ENCODE results near the gene LIMS4.
"Not testable (repeated sequence)": the region's sequence is repeated elsewhere in the genome, so short reads cannot be mapped to it uniquely, and the experiment has no call there.

LIMS4 gene, protein sequence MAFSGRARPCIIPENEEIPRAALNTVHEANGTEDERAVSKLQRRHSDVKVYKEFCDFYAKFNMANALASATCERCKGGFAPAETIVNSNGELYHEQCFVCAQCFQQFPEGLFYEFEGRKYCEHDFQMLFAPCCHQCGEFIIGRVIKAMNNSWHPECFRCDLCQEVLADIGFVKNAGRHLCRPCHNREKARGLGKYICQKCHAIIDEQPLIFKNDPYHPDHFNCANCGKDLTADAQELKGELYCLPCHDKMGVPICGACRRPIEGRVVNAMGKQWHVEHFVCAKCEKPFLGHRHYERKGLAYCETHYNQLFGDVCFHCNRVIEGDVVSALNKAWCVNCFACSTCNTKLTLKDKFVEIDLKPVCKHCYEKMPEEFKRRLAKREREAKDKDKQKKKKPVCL

DNA sequence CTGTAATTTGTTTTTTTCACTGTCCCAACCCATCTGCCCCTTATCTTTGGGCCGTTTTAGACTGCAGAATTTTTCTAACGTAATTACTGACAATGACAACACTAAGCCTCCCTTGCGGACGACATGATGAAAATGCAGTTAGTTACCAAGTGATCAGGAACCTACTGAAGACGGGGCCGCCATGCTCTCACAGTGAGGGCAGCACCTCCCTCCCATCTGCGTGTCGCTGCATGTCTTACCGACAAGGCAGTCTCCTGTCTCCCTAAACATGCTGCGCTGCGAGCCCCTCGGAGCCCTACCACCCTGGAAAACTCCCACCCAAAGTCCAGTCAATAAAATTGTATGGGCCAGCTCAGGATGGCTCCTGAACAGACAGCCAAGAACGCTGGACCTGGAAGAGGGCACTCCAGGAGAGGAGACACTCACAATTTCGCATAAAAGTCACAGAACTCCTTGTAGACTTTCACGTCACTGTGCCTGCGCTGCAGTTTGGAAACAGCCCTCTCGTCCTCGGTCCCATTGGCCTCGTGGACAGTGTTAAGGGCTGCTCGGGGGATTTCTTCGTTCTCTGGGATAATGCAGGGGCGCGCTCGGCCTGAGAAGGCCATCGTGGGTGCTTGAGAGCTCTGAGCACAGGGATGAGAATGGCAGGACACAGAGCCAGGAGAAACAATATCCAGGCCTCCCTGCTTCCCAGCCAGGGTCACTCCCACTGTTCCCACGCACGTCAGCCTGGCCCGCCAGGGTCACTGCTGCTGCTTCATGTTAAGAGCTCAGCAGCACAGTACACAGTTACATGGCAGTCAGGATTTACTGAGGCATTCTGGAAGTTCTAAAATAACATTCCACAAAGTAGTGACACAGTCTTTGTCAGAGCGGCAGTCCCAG is at the start of gene LIMS4:
Gene LIMS4, minus strand, starts transcription at position 646 of the 888 bp plus-strand sequence. Its CDS starts 38 bp downstream, at position 608.
- DNase-seq (ENCODE audit: low spot score) = not testable (repeated sequence)

DNA sequence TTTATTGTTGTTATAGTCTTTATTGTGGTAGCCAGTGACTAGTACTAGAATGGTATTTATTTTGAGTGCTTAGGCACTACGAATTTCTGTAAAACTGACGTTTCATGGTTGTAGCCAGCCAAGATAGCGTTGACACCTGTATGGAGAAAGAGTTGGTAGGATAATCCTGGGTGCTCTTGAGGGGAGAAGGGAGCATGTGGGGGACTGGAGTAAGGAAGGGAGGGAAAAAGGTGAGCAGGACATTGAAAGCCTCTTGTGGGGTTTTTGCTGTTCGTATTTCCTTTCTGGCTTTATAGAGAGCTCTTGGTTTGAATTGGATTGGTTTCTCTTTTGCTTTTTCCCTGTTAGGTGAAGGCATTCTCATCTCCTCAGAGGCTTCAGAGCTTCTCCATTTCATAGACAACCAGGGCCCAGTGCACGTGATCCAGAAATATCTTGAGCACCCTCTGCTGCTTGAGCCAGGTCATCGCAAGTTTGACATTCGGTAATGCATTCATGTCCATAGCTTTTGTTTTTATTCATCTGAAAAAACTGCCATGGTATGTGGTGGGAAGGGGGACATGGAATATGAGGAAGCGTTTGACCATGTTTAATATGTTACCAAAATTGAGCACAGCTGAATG is 27.2 kb upstream of the LIMS4 start:
- DNase-seq (ENCODE audit: low spot score) = not testable (repeated sequence)

DNA sequence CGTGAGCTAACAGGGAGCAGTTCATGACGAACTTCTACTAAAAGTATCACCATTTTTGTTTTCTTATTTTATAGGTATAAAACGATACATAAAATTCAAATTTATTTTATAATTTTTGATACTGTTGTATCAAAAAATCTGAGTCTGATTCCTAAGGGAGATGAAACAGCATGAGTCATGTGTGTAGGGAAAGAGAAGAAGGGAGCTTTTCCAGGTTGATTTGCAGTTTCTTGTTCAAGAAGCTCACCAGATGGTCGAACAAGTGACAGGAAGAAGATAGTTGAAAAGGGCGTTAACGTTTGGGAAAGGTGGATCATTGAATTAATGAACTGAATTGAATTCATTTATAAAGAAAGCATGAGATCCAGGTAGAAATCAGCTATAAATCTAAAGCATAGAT is 23.4 kb upstream of the LIMS4 start:
- not testable (repeated sequence) for DNase-seq (ENCODE audit: low spot score)

DNA sequence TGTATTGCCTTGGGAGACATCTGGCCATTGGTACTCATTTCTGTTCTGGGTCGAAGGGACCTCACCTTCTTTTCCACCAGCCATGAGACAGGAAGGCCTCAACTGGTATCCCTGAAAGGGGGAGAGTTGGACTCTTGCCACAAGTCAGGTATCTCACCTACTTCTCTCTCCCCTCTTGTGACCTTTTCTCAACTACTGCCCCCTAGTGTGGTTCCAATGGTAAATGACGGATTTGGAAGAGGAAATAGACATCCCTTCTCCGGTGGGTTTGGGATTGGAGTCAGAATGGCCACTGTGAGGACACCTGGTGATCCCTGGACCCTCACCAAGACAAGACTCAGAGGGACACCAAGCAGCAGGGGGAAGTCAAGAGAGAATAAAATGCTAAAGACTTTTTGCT is 21.9 kb upstream of the LIMS4 start:
- not testable (repeated sequence) for DNase-seq (ENCODE audit: low spot score)

DNA sequence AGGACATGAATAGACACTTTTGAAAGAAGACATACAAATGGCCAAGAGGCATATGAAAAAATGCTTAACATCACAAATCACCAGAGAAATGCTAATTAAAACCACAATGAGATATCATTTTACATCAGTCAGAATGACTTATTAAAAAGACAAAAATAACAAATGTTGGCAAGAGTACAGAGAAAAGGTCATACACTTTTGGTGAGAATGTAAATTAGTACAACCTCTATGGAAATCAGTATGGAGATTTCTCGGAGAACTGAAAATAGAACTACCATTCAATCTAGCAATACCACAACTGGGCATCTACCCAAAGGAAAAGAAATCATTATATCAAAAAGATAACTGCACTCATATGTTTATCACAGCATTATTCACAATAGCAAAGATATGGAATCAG is 16.4 kb upstream of the LIMS4 start:
- not testable (repeated sequence) for DNase-seq (ENCODE audit: low spot score)

DNA sequence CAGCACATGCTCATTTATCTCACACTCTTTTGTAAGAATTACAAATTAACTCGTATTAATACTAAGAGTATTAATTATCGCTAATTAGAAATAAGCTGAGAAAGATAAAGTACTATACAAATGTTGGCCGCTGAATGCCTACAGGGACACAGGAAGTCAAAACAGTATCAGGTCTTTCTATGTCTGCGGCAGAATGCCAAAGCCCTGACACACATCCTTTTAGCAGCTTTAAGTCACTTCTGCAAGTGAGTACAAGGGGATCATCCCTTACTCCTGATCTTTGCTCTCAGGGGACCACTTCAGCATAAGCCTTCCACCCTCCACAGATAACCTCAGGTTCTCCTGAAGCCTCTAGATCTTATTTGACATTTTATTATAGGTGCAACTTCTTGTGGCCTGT is 10.1 kb upstream of the LIMS4 start:
- DNase-seq (ENCODE audit: low spot score) = not testable (repeated sequence)

DNA sequence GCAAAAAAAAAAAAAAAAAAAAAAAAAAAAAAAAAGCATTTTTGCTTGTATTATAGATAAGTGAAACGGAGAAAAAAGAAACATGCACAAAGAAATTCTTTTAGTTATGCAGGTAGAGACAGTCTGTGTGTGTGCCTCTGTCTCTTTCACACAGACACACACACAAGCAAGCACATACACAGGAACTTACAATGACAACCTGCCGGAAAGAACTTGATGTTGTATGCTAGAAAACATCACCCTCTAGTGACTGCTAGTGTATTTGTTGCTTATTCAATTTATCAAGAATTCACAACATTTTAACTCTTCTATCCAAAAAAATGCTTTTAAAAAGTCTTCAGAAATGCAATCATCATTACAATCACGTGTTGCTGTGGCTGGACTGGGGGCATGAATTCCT is 8.6 kb upstream of the LIMS4 start:
- not testable (repeated sequence) for DNase-seq (ENCODE audit: low spot score)

DNA sequence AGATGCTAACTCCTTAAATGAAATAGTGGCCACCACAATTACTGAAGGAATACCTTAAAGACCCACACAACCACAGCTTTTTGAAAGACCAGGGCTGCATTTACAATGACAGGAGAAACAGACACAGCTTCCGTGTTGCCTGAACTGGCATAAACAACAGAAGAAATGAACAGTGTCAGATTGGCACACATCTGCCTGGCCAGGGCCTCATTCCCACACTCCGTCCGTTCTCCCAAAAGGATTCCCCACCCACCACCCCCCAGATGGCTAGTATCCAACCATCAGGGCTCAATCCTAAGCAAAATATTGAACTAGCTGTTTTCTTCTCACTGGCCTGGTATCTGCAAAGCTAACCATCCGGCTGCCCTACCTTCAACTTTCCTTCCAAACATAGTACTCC is 7.5 kb upstream of the LIMS4 start:
- not testable (repeated sequence) for DNase-seq (ENCODE audit: low spot score)

DNA sequence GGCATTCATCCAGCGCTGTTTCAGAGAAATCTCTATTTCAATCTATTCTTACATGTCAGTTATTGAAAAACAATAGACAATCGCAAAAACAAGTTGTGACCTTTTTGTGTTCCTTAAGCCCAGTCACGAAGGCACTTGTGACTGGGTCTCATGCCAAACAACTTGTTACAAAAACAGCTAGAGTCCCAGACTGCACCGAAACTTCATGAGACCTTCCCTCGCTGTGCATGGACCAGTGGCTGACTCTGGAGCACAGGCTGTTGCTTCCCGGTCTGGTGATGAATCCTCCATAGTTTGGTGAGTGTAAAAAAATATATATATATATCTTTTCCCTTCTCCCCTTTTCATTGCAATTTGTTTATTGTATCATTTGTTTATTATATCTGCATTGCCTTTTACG is 4.8 kb upstream of the LIMS4 start:
- DNase-seq (ENCODE audit: low spot score) = not testable (repeated sequence)

DNA sequence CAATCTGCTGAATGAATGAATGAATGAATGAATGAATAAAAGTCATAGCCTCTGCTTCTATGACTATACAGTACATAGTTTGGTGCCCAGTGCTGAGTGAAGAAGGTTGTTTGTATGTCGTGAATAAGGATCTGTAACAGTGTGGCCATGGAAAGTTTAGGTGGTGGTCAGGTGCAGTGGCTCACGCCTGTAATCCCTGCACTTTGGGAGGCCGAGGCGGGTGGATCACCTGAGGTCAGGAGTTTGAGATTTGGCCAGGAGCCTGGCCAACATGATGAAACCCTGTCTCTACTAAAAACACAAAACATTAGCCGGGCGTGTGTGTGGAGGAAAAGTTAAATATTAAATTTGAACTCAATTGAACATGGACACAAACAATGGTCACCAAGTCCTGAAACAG is 4.3 kb upstream of the LIMS4 start:
- DNase-seq (ENCODE audit: low spot score) = not testable (repeated sequence)

DNA sequence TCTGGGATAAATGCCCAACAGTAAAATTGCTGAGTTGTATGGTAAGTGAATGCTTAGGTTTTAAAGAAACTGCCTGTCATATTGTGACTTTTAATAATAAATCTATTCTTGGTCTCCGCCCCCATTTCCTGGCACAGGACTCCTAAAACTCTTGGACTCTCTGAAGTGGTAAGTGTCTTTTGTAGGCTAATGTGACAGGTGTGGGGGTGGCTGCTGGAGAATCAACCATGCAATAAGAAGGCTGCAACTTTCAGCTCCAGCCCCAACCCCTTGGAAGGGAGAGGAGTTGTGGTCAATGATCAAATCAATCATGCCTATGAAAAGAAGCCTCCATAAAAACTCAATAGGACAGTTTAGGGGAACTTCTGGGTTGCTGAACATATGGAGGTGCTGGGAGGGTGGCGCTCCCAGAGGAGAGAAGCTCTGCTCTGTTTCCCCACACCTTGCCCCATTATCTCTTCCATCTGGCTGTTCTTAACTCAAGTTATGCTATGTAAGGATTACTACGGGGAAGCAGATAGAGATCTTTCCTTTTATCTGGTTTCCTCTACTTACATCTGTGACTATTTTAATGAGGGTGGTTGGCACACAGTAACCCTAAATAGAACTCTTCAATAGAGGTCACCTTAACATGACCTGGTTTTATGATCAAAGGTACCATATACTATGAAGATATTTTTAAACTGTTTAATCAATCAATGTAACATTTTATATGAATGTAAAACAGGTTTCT is 3.2 kb upstream of the LIMS4 start:
- not testable (repeated sequence) for DNase-seq (ENCODE audit: low spot score)

DNA sequence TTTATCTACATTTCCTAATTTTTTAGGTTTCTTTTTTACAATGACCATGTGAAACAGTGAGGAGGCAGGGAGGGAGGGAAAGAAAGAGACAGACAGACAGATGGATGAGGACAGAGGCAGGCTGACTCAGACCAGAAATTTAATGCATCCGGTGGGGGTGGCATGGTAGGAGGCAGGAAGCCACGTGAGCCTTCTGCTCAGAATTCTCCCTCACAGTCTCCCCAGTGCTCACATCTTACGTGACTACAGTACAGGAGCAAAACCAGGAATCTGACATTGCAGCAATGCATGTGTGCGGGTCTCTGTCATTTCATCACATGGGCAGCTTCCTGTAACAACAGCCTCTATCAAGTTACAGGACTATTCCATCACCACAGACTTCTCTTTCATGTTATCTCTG is 2.3 kb upstream of the LIMS4 start:
- DNase-seq (ENCODE audit: low spot score) = not testable (repeated sequence)

DNA sequence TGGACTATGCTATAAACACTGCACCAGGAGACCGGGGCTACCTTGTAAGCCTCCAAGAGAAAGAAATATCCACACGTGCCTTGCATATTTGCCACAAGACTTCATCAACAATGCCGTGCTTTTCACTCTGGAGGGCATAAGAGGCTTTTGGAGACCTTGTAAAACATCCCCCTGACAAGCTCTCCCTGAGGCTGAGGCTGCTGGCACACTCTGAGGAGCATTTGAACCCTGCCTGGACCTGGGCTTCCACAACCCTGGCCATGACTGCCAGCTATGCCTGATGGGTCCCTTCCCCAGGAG is 393 bp upstream of the LIMS4 start:
- DNase-seq (ENCODE audit: low spot score) = not testable (repeated sequence)

DNA sequence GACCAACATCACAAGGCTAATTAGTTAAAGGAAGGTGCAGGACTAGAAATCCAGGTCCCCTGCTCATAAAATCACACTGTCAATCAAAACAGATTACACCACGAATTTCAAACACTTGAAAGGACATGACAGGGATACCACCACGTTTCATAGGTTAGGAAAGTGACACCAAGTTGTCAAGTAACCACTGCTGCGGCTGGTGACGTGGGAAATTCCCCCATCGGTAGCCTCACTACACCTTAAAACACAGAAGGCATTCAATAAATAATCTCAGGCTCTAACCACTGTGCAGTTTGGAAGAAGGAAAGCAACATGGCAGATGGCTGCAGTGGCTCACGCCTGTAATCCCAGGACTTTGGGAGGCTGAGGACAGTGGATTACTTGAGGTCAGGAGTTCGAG is 3.7 kb downstream of the LIMS4 start:
- DNase-seq (ENCODE audit: low spot score) = not testable (repeated sequence)

DNA sequence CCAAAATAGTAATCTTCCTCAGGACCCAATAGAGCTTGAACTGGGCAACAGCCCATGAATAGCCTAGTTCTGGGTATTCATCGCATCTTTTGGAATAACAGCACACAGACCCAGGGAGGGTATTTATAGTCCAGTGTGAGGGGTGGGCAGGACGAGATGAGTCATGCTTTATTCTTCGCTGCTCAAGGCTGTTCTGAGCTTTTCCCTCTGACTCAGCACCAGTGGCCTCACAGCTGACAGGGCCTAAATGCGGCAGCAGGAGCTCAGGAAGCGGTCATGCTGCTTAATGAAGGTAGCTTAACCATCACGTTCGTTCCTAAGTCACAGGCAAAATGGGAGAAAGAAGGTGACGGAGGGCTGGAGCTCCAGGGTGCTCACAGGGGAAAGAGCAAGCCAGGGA is 7.3 kb downstream of the LIMS4 start:
- not testable (repeated sequence) for DNase-seq (ENCODE audit: low spot score)

DNA sequence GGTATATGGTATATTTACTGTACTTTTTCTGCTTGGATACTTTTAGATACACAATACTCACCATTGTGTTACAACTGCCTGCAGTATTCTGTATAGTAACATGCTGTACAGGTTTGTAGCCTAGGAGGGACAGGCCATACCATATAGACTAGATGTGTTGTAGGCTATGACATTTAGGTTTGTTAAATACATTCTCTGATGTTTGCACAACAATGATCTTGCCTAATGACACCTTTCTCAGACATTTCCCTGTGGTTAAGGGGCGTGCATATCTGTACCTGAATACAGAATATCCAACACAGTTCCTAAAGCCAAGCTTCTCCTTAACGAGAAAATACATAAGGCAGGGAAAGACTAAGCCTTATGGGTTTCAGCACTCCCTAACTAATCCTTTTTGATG is 10.2 kb downstream of the LIMS4 start:
- DNase-seq (ENCODE audit: low spot score) = not testable (repeated sequence)

DNA sequence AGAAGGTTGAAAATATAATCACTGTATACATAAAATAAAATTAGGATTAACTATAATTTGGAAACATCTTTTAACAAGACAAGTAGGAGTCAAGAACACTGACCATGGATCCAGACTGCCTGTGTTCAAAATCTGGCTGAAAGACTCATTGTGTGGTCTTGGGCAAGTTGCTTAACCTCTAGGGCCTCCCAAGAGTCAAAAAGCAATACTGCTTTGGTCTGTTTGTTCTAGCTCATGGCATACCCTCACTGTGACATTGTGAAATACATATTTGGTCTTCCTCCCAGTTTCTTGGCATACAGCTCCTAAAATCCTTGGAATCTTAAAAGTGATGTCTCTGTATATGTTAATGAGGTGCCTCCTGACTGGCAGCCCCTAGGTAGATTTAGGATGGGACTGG is 12.3 kb downstream of the LIMS4 start:
- DNase-seq (ENCODE audit: low spot score) = not testable (repeated sequence)

DNA sequence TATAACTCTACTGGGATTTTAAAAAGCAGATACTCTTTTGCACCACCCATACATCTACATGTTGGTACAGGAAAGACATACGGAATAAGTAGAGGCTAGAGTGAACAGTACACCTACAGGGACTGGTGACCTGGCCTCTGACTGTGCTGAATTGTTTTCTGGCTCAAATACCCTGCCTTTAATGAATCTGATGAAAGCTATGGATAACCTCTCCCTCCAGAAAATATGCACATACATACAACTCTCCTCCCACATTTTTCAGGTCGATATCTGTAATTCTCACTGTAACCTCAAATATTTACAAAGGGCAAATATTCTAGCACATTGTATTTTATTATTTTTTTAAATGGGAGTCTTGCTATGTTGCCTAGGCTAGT is 15.4 kb downstream of the LIMS4 start:
- DNase-seq (ENCODE audit: low spot score) = not testable (repeated sequence)

DNA sequence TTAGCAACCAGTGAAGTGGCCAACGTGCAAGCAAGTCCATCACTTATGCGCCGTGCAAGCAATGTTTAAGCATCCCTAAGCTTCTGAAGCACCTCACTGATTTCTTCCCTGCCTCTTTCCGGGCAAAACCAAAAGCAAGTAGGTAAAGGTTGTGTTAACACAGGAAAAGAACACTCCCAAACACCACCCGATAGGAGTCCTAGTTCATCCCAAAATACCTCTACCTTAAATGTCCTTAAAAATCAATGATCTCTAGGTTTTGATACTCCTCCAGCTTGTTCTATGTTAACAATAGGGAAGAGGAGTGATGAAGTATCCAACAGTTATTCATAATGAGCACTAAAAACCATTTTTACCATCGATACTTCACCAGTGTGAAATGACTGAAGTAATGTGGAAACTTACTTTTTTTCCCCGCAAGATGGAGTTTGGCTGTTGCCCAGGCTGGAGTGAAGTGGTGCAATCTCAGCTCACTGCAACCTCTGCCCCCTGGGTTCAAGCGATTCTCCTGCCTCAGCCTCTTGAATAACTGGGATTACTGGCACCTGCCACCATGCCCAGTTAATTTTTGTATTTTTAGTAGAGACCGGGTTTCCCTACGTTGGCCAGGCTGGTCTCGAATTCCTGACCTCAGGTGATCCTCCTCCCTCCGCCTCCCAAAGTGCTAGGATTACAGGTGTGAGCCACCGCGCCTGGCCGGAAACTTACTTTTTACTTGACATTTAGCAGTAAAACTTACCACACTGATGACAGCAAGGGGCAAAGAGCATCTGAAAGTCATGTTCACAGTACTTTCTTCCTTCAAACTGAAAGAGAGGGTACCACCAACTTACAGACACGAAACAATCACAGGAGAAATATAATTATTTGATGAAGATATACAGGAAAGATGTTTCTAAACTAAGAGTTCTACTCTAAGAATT is 16.1 kb downstream of the LIMS4 start:
- not testable (repeated sequence) for DNase-seq (ENCODE audit: low spot score)

DNA sequence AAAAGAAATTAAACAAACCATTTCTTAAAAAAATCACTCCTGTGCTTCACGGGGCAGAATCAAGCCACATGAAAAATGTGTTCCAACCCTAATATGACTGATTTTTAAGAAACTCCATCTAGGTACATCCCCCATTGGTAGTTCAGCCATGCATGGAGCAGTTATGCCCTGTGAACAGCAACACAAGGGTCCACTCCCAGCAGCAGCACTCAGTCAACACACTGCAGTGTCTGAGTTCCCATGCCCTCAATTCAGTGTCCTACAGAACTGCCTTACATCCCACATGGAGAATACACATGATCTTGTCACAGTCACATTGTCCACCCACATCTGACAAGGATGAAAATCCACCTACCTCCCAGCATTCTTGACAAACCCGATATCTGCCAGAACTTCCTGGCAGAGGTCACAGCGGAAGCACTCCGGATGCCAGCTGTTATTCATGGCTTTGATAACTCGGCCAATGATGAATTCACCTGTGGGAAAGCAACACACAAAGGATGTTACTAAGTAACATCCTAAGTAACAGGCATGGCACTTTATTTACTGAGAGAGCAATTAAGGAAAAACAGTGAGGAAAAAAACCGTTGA is 17.4 kb downstream of the LIMS4 start:
- DNase-seq (ENCODE audit: low spot score) = not testable (repeated sequence)
